ENCODE measurements around the gene HRG. TPM values are rescaled to one million over a fixed set of nuclear protein-coding genes. Genes with fewer than 3 reads are reported as not detected.

The HRG gene
- not detected for total RNA-seq

GRCh38 chr3:186665625-186666188 is at the start of gene HRG:
TSS of gene HRG (plus strand) at chr3:186666014. CDS start at chr3:186666032, 18 bp downstream.
- H3K36me3 ChIP-seq, result no peaks in the 10 kb centered on the region
- TF ChIP-seq POLR2A (IDR thresholded peaks at IDR 0.05) (no peak), CTCF (IDR thresholded peaks at IDR 0.05) (no peak)
- no peak within 1 kb of the TSS for H3K4me3 ChIP-seq
- intact Hi-C loops (cut with DNase I), result no loop called here
- H3K27me3 ChIP-seq, result peaks cover 0 to 14% (median 0%) of the 10 kb centered on the region in 4 donors
- no peak for DNase-seq
- no peaks in the 10 kb centered on the region for H3K9me3 ChIP-seq
- no peak within 1 kb of the TSS for H3K27ac ChIP-seq
- WGBS, 2 donors, result 84 to 91% methylated on average over 8 of the region's 8 CpGs
- H3K4me1 ChIP-seq, result peaks cover 0 to 6% (median 0%) of the 10 kb centered on the region in 3 donors

GRCh38 chr3:186616299-186616617 is 49.6 kb upstream of the HRG start:
- TF ChIP-seq POLR2A (IDR thresholded peaks at IDR 0.05) (no peak), CTCF (IDR thresholded peaks at IDR 0.05) (no peak)

GRCh38 chr3:186617036-186617946 is 48.5 kb upstream of the HRG start:
- TF ChIP-seq CTCF (IDR thresholded peaks at IDR 0.05) (peak; percentile 83 to 95 (median 92)), POLR2A (IDR thresholded peaks at IDR 0.05) (no peak)
- H3K9me3 ChIP-seq, result no peaks in the 10 kb centered on the region
- intact Hi-C loops (cut with DNase I), result no loop called here
- H3K27ac ChIP-seq, result peak overlapping the region in 1 of 4 donors; percentile 36
- H3K4me1 ChIP-seq, result peaks cover 3 to 27% (median 9%) of the 10 kb centered on the region in 3 donors
- H3K4me3 ChIP-seq, result peak overlapping the region in 3 of 4 donors; percentile 27 to 48 (median 29)
- H3K27me3 ChIP-seq, result peaks cover 0 to 63% (median 0%) of the 10 kb centered on the region in 4 donors
- no peaks in the 10 kb centered on the region for H3K36me3 ChIP-seq
- DNase-seq, result peak; percentile 49
- WGBS, 2 donors, result 18 to 20% methylated on average over 20 to 28 of the region's 31 CpGs

More at GRCh38 chr3:186616299-186616617, 49.6 kb upstream of the HRG start:
- Histone ChIP-seq H3K4me1 (peaks cover 3 to 27% (median 9%) of the 10 kb centered on the region in 3 donors), H3K36me3 (no peaks in the 10 kb centered on the region), H3K9me3 (no peaks in the 10 kb centered on the region), H3K27ac (no peak overlapping the region), H3K27me3 (peaks cover 0 to 63% (median 0%) of the 10 kb centered on the region in 4 donors), H3K4me3 (no peak overlapping the region)
- intact Hi-C loops (cut with DNase I), result no loop called here
- DNase-seq, result no peak
- 75 to 77% methylated on average over 7 to 8 of the region's 8 CpGs for WGBS, 2 donors

- Histone ChIP-seq H3K4me3 (no peak overlapping the region), H3K36me3 (no peaks in the 10 kb centered on the region), H3K4me1 (peaks cover 3 to 27% (median 9%) of the 10 kb centered on the region in 3 donors), H3K27me3 (peaks cover 0 to 55% (median 0%) of the 10 kb centered on the region in 4 donors), H3K27ac (no peak overlapping the region), H3K9me3 (no peaks in the 10 kb centered on the region)
- DNase-seq, result no peak
- TF ChIP-seq CTCF (IDR thresholded peaks at IDR 0.05) (no peak), POLR2A (IDR thresholded peaks at IDR 0.05) (no peak)
- WGBS, 2 donors, result 88 to 91% methylated on average over 8 of the region's 8 CpGs
- intact Hi-C loops (cut with DNase I), result no loop called here
Measured at GRCh38 chr3:186618318-186618938, 47.4 kb upstream of the HRG start.

All from esophagus squamous epithelium (tissue), 5 donors.